Right lobe of liver (tissue), 6 donors: ENCODE data around the gene CCDC9B. TPM values are rescaled to one million over a fixed set of nuclear protein-coding genes. Genes with fewer than 3 reads are reported as not detected.

ENCODE experiments used
- ATAC-seq, 4 donors: fragments of 200-7000 bp; cut with Tn5 transposase; one replicate each; pipeline ENCODE4 v1.9.1; 2020; ENCODE audit warnings: mild to moderate bottlenecking in 4 of 4, moderate library complexity in 4 of 4
- DNase-seq, 3 donors: peaks; one replicate each; pipeline ENCODE4 v3.0.0-alpha.2; 2020
- H3K27ac ChIP-seq, 3 donors: fragments of 200-600 bp; one replicate each; pipeline ENCODE4 v1.8.0; 2022
- H3K27me3 ChIP-seq, 2 donors: fragments of 200-600 bp; one replicate each; pipeline ENCODE4 v1.8.0; 2022
- H3K36me3 ChIP-seq, 4 donors: fragments of 200-600 bp; sonication (generic) in 1 of 4; one replicate each; pipeline versions ENCODE4 v1.5.1 to v1.8.0; 2017 to 2022; ENCODE audit warnings: control low read depth in 1 of 4
- H3K4me1 ChIP-seq, 4 donors: fragments of 200-600 bp; sonication (generic) in 1 of 4; one replicate each; pipeline versions ENCODE4 v1.5.1 to v1.8.0; 2017 to 2022; ENCODE audit warnings: control low read depth in 1 of 4
- H3K4me3 ChIP-seq, 3 donors: fragments of 200-600 bp; one replicate each; pipeline ENCODE4 v1.8.0; 2022
- H3K9me3 ChIP-seq, 4 donors: fragments of 200-600 bp; sonication (generic) in 1 of 4; one replicate each; pipeline versions ENCODE4 v1.5.1 to v1.8.0; 2017 to 2022; ENCODE audit warnings: control low read depth in 1 of 4
- POLR2A ChIP-seq: fragments of 450-650 bp; IDR thresholded peaks from one replicate; pipeline ENCODE4 v1.6.1; 2017; ENCODE audit warnings: antibody characterized with exemption, mild to moderate bottlenecking
- WGBS: methylation state at CpG from one replicate; pipeline ENCODE4 v1.1.6; 2018; ENCODE audit warnings: low coverage, low lambda C conversion rate; ENCODE audit not compliant: insufficient coverage; ENCODE audit errors: missing lambda C conversion rate; 5-methylcytosine and 5-hydroxymethylcytosine counted together
- intact Hi-C, 2 donors: fragments of 100-400 bp; cut with DNase I; formaldehyde crosslinking; loops; one replicate each; pipeline versions ENCODE4 v1.11.2 to v1.14.1; 2022
- total RNA-seq, 6 experiments: library from RNA; depleted of rRNA in 2 of 6; stranded (reverse); fragments of >200 nt in 2 of 6; fragmentation: NEBNext Ultra II Directional in 3 of 6; extraction: Animal tissue kit (Norgen Biotek cat#: 25700) in 3 of 6; gene quantifications; one replicate each; pipeline versions ENCODE4 v1.1.0 to v1.2.4, GENCODE V29; 2016 to 2023
- TF ChIP-seq, protein P1 (sequence below), 4 donors: fragments of 200-600 bp in 3 of 4; fragments of 450-650 bp in 1 of 4; IDR thresholded peaks; one replicate each; pipeline versions ENCODE4 v1.5.1 to v1.8.0; 2016 to 2022; ENCODE audit warnings: antibody characterized with exemption in 4 of 4, mild to moderate bottlenecking in 2 of 4
- donor health status: DM: no; HTN: yes; CAD: no.
- donor health status: DM: no; HTN: no; CAD: no.
- donor health status: DM: no; HTN: no; CAD: no.
- donor health status: DM: no; HTN: yes; CAD: no.
- donor health status: DM: no; HTN: yes; CAD: no.

The CCDC9B gene
- total RNA-seq, 6 experiments from 2014 or later = 4.2 to 11.9 (median 4.7) TPM

DNA sequence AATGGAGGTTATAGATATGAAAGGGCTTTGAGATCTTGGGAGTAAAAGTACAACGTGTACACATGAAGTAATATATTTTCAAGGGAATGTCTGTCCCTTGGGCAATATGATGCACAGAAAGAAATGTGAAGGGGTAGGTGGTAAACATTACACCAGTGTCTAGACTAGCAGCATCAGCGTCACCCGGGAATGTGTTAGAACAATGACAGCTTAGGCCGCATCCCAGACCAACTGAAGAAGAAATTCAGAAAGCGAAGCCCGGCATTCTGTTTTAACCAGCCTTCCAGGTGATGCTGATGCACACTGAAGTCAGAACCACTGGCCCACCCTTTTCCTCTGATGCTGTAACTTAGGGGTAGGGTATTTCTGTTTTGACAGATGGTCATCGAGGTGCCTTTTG, 10.9 kb downstream of the CCDC9B start:
- ATAC-seq (no peak), DNase-seq (no peak)
- TF ChIP-seq, protein P1, sequence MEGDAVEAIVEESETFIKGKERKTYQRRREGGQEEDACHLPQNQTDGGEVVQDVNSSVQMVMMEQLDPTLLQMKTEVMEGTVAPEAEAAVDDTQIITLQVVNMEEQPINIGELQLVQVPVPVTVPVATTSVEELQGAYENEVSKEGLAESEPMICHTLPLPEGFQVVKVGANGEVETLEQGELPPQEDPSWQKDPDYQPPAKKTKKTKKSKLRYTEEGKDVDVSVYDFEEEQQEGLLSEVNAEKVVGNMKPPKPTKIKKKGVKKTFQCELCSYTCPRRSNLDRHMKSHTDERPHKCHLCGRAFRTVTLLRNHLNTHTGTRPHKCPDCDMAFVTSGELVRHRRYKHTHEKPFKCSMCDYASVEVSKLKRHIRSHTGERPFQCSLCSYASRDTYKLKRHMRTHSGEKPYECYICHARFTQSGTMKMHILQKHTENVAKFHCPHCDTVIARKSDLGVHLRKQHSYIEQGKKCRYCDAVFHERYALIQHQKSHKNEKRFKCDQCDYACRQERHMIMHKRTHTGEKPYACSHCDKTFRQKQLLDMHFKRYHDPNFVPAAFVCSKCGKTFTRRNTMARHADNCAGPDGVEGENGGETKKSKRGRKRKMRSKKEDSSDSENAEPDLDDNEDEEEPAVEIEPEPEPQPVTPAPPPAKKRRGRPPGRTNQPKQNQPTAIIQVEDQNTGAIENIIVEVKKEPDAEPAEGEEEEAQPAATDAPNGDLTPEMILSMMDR (IDR thresholded peaks at IDR 0.05) = no peak
- no peak for TF ChIP-seq POLR2A
- Histone ChIP-seq H3K36me3 (no peaks in the 10 kb centered on the region), H3K4me3 (no peak overlapping the region), H3K27me3 (no peaks in the 10 kb centered on the region), H3K9me3 (no peaks in the 10 kb centered on the region), H3K4me1 (peaks cover 0 to 5% (median 2%) of the 10 kb centered on the region in 4 donors), H3K27ac (no peak overlapping the region)
- WGBS = 79% methylated on average over 7 of the region's 7 CpGs
- intact Hi-C loops = no loop called here

DNA sequence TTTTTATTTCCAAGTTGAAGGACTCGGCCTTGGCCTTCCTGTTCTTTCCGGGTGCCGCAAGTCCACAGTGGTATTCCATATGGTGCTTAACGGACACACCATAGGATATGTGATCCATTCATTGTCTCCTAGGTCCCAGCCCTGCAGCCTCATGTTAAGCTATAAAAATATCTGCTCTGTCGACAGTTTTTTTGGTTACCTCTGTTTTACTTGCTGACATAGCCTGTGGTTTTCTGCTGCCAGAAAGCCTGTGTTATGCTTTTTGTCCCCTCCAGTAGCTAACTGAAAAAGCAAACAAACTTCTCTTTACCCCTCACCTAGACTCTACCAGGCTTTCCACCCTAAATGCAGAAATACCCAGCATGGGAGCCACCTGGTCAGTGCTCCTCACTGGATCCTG, 12.0 kb downstream of the CCDC9B start:
- DNase-seq = no peak
- Histone ChIP-seq H3K4me1 (peaks cover 0 to 5% (median 0%) of the 10 kb centered on the region in 4 donors), H3K27ac (no peak overlapping the region)

DNA sequence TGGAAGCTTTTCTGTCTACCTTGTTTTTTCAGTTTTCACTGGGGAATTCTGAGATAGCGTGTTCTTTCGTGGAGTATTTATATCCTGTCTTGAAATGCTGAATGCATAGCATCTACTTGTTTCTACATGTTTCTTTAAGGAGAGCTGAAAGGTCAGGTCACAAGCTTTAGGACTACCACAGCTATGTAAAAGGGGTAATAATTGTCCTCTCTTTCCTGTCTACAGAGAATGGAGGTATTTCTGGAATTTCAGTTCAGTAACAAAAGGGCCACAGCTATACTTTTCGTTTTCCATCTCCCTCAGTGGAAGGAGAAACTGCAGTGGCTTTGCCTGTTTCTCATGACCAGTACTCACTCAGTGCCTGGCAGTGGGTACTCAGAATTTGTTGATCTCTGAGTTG, 12.6 kb downstream of the CCDC9B start:
- peaks cover 0 to 5% (median 0%) of the 10 kb centered on the region in 4 donors for H3K4me1 ChIP-seq

More for the DNA sequence above, 12.0 kb downstream of the CCDC9B start:
- TF ChIP-seq, protein P1 (IDR thresholded peaks at IDR 0.05) = no peak
- TF ChIP-seq POLR2A = no peak
- Histone ChIP-seq H3K27me3 (no peaks in the 10 kb centered on the region), H3K36me3 (no peaks in the 10 kb centered on the region), H3K9me3 (no peaks in the 10 kb centered on the region), H3K4me3 (no peak overlapping the region)
- ATAC-seq = no peak
- intact Hi-C loops = no loop called here
- WGBS = 80% methylated on average over 5 of the region's 5 CpGs

DNA sequence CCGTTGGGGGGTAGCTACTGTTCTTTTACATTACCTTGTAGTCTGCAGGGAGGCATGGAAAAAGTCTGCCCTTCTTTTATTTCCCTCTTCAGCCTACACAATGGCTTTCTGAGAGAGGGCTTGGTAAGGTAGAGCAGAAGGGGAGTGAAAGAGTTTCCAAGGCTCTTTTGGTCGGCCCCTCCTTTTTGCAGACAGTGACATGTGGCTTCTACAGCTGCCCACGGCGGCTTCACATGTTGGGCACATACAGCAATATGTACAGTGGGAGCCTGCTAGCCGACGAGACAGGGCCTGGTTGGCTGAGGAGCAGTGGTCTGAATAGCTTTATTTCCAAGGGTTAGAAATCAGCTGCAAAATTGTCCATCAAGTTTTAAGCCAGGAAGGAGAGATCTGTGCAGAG, 13.3 kb downstream of the CCDC9B start:
- H3K9me3 ChIP-seq = no peaks in the 10 kb centered on the region
- no peaks in the 10 kb centered on the region for H3K36me3 ChIP-seq
- 72% methylated on average over 6 of the region's 6 CpGs for WGBS
- DNase-seq = no peak
- no peak overlapping the region for H3K4me3 ChIP-seq
- no peak for TF ChIP-seq POLR2A
- TF ChIP-seq, protein P1 (IDR thresholded peaks at IDR 0.05) = no peak
- ATAC-seq = no peak
- H3K27ac ChIP-seq = no peak overlapping the region
- intact Hi-C loops = no loop called here
- peaks cover 0 to 8% (median 0%) of the 10 kb centered on the region in 4 donors for H3K4me1 ChIP-seq
- H3K27me3 ChIP-seq = no peaks in the 10 kb centered on the region

More for the DNA sequence above, 12.6 kb downstream of the CCDC9B start:
- no peak for TF ChIP-seq POLR2A
- TF ChIP-seq, protein P1 (IDR thresholded peaks at IDR 0.05) = no peak
- intact Hi-C loops = no loop called here
- no peak for DNase-seq
- ATAC-seq = no peak
- H3K27me3 ChIP-seq = no peaks in the 10 kb centered on the region
- no peaks in the 10 kb centered on the region for H3K36me3 ChIP-seq
- H3K9me3 ChIP-seq = no peaks in the 10 kb centered on the region
- WGBS = 38% methylated on average over 3 of the region's 3 CpGs
- no peak overlapping the region for H3K4me3 ChIP-seq
- no peak overlapping the region for H3K27ac ChIP-seq

DNA sequence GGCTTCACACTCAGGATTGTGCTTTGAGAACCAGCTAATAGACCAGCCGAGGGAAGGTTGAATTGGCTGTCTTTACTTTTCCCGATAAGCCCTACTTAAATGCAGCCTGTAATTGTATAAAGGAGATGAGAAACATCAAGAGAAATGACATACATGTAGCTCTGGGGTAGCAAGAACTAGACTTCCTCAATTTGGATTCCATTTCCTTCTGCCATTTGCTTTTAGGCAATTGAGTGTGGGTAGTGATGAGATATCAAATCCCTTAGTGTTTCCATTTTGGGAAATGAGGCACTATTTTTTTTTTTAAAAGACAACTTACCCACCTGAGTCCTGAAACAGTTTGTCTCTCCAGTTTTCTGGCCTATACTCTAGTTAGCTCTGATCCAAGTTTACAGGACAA, 15.0 kb downstream of the CCDC9B start:
- no peak for TF ChIP-seq POLR2A
- TF ChIP-seq, protein P1 (IDR thresholded peaks at IDR 0.05) = no peak
- no peaks in the 10 kb centered on the region for H3K27me3 ChIP-seq
- no peaks in the 10 kb centered on the region for H3K36me3 ChIP-seq
- no peaks in the 10 kb centered on the region for H3K9me3 ChIP-seq
- H3K4me3 ChIP-seq = no peak overlapping the region
- ATAC-seq = no peak
- WGBS = 71% methylated on average over 2 of the region's 2 CpGs
- no peak for DNase-seq
- peak overlapping the region in 1 of 3 donors; percentile 18 for H3K27ac ChIP-seq
- H3K4me1 ChIP-seq = peaks cover 0 to 8% (median 0%) of the 10 kb centered on the region in 4 donors
- intact Hi-C loops = no loop called here
